Subcutaneous abdominal adipose tissue (tissue), 5 donors: Measurements from ENCODE around the gene KLHDC10.
"Not testable (repeated sequence)": the region's sequence is repeated elsewhere in the genome, so short reads cannot be mapped to it uniquely, and the experiment has no call there.

ENCODE experiments used
- H3K27ac ChIP-seq: one replicate; pipeline ENCODE4 v1.7.0; 2013; ENCODE audit warnings: low read depth, mild to moderate bottlenecking, inconsistent platforms, low read length, moderate library complexity
- H3K27me3 ChIP-seq, 5 donors: one replicate each; pipeline ENCODE4 v1.7.0; 2013; ENCODE audit warnings: low read length in 5 of 5, inconsistent platforms in 1 of 5; ENCODE audit not compliant: control insufficient read depth in 5 of 5, insufficient read depth in 4 of 5
- H3K36me3 ChIP-seq, 5 donors: one replicate each; pipeline ENCODE4 v1.7.0; 2013; ENCODE audit warnings: low read length in 5 of 5; ENCODE audit not compliant: control insufficient read depth in 5 of 5, insufficient read depth in 5 of 5
- H3K4me1 ChIP-seq, 5 donors: one replicate each; pipeline ENCODE4 v1.7.0; 2013; ENCODE audit warnings: low read length in 5 of 5, mild to moderate bottlenecking in 3 of 5, moderate library complexity in 1 of 5; ENCODE audit not compliant: control insufficient read depth in 5 of 5, insufficient read depth in 5 of 5
- H3K4me3 ChIP-seq, 5 donors: one replicate each; pipeline ENCODE4 v1.7.0; 2013; ENCODE audit warnings: low read length in 5 of 5, low read depth in 1 of 5
- H3K9ac ChIP-seq, 5 donors: one replicate each; pipeline ENCODE4 v1.7.0; 2013; ENCODE audit warnings: low read length in 5 of 5, mild to moderate bottlenecking in 4 of 5, moderate library complexity in 3 of 5
- H3K9me3 ChIP-seq, 5 donors: one replicate each; pipeline ENCODE4 v1.7.0; 2013; ENCODE audit warnings: low read length in 5 of 5; ENCODE audit not compliant: control insufficient read depth in 5 of 5
- donor health status: healthy.
- donor health status: healthy.
- donor health status: healthy.
- donor health status: healthy.
- donor health status: healthy.

Gene KLHDC10

GRCh38 chr7:130162196-130162595, 91.9 kb downstream of the KLHDC10 start:
- no peak overlapping the region for H3K27ac ChIP-seq
- no peak overlapping the region for H3K4me3 ChIP-seq
- no peaks in the 10 kb centered on the region for H3K27me3 ChIP-seq
- peaks cover 22 to 57% (median 36%) of the 10 kb centered on the region in 5 donors for H3K36me3 ChIP-seq
- H3K9ac ChIP-seq, result no peak overlapping the region
- H3K4me1 ChIP-seq, result no peaks in the 10 kb centered on the region
- H3K9me3 ChIP-seq, result peaks cover 0 to 8% (median 3%) of the 10 kb centered on the region in 5 donors

DNA sequence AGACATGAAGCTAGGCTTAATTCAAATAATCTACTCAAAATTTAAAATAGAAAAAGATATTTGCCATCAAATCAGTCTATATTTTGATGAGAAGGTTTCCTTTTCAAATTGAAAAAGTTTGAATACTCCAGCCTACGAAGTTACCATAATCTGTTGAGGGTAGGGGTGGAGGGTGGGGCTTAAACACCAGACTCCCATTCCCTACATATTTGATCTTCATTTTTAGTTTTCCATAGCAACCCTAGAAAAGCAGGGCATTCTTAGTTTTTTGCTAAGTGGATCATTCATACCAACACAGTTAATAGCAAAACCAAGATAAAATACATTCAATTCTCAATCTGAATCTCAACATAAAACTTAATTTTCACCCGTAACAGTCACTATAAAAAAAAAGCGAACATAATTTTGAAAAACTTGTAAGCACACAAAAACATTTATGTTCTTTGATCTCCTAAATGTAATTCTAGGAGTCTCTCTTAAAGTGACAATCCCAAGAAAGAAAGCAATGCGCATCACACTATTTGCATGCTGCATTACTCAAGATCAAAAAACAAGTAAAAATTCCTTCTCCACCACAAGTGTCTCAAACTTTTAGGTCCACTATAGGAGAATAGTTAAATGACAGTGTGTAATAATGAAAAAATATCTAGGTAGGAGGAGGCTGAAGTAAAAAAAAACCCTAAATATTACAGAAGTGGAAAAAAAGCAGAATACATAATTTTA, 104.1 kb downstream of the KLHDC10 start:
- no peak overlapping the region for H3K9ac ChIP-seq
- no peaks in the 10 kb centered on the region for H3K27me3 ChIP-seq
- H3K9me3 ChIP-seq, result no peaks in the 10 kb centered on the region
- peaks cover 23 to 51% (median 28%) of the 10 kb centered on the region in 5 donors for H3K36me3 ChIP-seq
- H3K4me1 ChIP-seq, result no peaks in the 10 kb centered on the region
- H3K27ac ChIP-seq, result no peak overlapping the region
- H3K4me3 ChIP-seq, result no peak overlapping the region

DNA sequence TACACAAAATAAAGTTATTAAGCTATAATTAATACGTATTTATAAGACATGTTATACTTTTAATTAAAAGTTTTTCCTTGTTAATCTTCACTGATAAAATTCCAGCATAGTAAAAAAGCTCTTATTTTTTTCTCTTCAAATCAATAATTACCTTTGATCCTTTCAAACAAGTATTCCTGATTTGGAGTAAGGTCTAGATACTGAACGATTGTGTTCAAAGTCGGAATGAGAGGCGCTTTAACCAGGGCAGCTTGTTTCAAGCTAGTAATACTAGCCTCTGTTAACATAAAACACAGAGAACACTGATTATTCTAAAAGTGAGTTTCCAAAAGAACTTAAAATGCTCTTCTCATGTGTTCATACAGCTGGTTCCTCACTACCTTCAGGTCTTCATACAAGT, 107.9 kb downstream of the KLHDC10 start:
- H3K36me3 ChIP-seq, result peaks cover 24 to 52% (median 37%) of the 10 kb centered on the region in 5 donors

DNA sequence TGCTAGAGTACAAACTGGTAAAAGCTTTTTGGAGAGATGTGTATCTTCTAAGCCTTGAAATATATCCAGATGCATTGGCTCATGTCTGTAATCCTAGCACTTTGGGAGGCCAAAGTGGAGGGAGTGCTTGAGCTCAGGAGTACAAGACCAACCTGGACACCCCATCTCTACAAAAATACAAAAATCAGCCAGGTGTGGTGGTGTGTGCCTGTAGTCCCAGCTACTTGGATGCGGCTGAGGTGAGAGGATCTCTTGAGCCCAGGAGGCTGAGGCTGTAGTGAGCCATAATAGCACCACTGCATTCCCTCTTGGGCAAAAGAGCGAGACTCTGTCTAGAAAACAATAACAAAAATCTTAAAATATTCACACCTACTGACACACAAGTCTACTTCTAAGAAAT, 109.3 kb downstream of the KLHDC10 start:
- Histone ChIP-seq H3K9me3 (no peaks in the 10 kb centered on the region), H3K4me1 (no peaks in the 10 kb centered on the region), H3K9ac (no peak overlapping the region), H3K27me3 (no peaks in the 10 kb centered on the region), H3K4me3 (no peak overlapping the region), H3K36me3 (peaks cover 25 to 54% (median 37%) of the 10 kb centered on the region in 5 donors), H3K27ac (no peak overlapping the region)

More for the DNA sequence above, 107.9 kb downstream of the KLHDC10 start:
- no peak overlapping the region for H3K27ac ChIP-seq
- no peaks in the 10 kb centered on the region for H3K4me1 ChIP-seq
- no peaks in the 10 kb centered on the region for H3K9me3 ChIP-seq
- no peak overlapping the region for H3K9ac ChIP-seq
- H3K4me3 ChIP-seq, result no peak overlapping the region
- no peaks in the 10 kb centered on the region for H3K27me3 ChIP-seq

DNA sequence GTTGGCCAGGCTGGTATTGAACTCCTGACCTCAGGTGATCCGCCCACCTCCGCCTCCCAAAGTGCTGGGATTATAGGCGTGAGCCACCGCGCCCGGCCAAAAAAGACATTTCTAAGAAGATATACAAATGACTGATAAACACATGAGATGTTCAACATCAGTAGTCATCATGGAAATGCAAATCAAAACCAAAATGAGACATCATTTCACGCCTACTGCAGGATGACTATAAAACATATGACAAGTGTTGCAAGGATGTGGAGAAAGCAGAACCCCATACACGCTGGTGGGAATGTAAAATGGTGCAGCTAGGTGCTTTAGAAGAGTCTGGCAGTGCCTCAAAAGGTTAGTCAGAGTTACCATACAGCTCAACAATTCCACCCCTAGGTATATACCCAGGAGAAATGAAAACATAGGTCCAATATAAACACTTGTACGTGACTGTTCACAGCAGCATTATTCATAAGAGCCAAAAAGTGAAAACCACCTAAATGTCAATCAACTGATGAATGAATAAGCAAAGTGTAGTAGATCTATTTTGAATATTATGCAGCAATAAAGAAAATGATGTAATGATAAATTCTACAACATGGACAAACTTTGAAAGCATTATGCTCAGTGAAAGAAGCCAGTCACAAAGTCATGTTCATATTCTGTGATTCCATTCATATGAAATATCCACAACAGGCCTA, 110.4 kb downstream of the KLHDC10 start:
- peaks cover 23 to 53% (median 43%) of the 10 kb centered on the region in 5 donors for H3K36me3 ChIP-seq
- no peak overlapping the region for H3K27ac ChIP-seq
- H3K9ac ChIP-seq, result no peak overlapping the region
- H3K4me3 ChIP-seq, result no peak overlapping the region
- H3K27me3 ChIP-seq, result no peaks in the 10 kb centered on the region
- H3K9me3 ChIP-seq, result no peaks in the 10 kb centered on the region
- H3K4me1 ChIP-seq, result no peaks in the 10 kb centered on the region

DNA sequence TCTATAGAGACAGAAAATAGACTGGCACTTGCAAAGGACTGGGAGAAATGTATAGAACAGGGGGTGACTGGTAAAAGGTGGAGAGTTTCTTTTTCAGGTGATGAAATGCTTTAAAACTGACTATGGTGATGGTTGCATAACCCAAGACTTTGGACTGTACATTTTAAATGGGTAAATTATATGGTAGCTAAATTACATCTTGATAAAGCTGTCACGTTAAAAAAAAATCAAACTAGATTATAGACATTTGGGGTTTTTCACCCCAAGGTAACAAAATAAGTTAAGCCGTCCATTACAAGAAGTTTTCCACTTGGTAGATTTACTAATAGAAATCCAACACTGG, 110.9 kb downstream of the KLHDC10 start:
- Histone ChIP-seq H3K4me3 (no peak overlapping the region), H3K27ac (no peak overlapping the region), H3K36me3 (peaks cover 23 to 53% (median 43%) of the 10 kb centered on the region in 5 donors), H3K9ac (no peak overlapping the region), H3K27me3 (no peaks in the 10 kb centered on the region), H3K9me3 (no peaks in the 10 kb centered on the region), H3K4me1 (no peaks in the 10 kb centered on the region)

GRCh38 chr7:130182990-130183389, 112.7 kb downstream of the KLHDC10 start:
- Histone ChIP-seq H3K36me3 (peaks cover 23 to 48% (median 43%) of the 10 kb centered on the region in 5 donors), H3K4me1 (no peaks in the 10 kb centered on the region), H3K4me3 (no peak overlapping the region), H3K9me3 (no peaks in the 10 kb centered on the region), H3K27me3 (no peaks in the 10 kb centered on the region), H3K9ac (no peak overlapping the region), H3K27ac (no peak overlapping the region)

DNA sequence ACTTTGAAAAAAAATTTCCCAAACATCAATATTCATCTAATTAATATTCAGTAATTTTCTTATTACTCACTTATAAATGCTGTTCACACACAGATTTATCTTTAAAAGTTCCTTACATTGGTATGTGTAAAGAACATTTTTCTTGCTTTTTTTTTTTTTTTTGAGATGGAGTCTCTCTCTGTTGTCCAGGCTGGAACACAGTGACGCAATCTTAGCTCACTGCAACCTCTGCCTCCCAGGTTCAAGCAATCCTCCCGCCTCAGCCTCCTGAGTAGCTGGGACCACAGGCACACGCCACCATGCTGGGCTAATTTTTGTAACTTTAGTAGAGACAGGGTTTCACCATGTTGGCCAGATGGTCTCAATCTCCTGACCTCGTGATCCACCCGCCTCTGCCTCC, 114.0 kb downstream of the KLHDC10 start:
- H3K4me3 ChIP-seq, H3K27me3 ChIP-seq, H3K9me3 ChIP-seq, H3K4me1 ChIP-seq, H3K27ac ChIP-seq, H3K9ac ChIP-seq: not testable (repeated sequence)
- peaks cover 23 to 48% (median 39%) of the 10 kb centered on the region in 5 donors for H3K36me3 ChIP-seq
